G401 (cell line): ENCODE data around the gene SLC9A6. TPM values are rescaled to one million over a fixed set of nuclear protein-coding genes. Genes with fewer than 3 reads are reported as not detected.
"Not testable (repeated sequence)": the region's sequence is repeated elsewhere in the genome, so short reads cannot be mapped to it uniquely, and the experiment has no call there.

Source experiments
- DNase-seq: peaks from one replicate; pipeline ENCODE4 v3.0.0-alpha.2; 2015; ENCODE audit warnings: low spot score
- in situ Hi-C: cut with HindIII; loops from 2 replicates; pipeline ENCODE4 v1.10.0; 2016; ENCODE audit warnings: low sequenced_read_pairs, mixed read lengths
- total RNA-seq: library from RNA; depleted of rRNA; stranded (reverse); fragments of >200 nt; shearing (Covaris generic); gene quantifications from 2 replicates; pipeline ENCODE4 v1.2.3, GENCODE V29; 2014; rRNA removed

The SLC9A6 gene
- total RNA-seq, 1 experiment from 2014 or later: 6.4 TPM

- no peak for DNase-seq
- in situ Hi-C loops: no loop called here
Observed at GRCh38 chrX:136055651-136056221, 70.5 kb downstream of the SLC9A6 start.

- no peak for DNase-seq
- in situ Hi-C loops: no loop called here
Observed at GRCh38 chrX:136057567-136057966, 72.3 kb downstream of the SLC9A6 start.

- no peak for DNase-seq
- in situ Hi-C loops: no loop called here
Observed at GRCh38 chrX:136059350-136059749, 74.1 kb downstream of the SLC9A6 start.

DNA sequence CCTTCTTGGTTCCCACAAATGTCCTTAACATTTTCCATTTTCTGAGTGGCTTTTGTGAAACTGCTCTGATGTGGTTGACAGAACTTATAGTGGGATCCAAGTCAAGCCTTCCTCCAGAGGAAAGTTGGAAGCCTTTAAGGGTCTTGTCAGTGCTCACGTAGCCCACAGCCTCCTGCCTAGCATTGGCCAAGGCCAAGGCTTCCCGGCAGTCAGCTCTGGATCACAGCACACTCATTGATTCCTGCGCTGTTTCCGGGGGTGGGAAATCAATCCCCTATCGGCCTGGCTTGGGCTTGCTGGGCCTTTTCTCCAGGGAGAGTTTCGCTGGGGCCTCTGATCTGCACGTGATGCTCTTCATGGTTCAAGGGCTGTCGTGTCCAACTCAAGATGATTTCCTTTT, 76.1 kb downstream of the SLC9A6 start:
- in situ Hi-C loops: no loop called here
- no peak for DNase-seq

- in situ Hi-C loops: no loop called here
Observed at GRCh38 chrX:136061696-136062095, 76.5 kb downstream of the SLC9A6 start.

GRCh38 chrX:136063340-136064079, 78.3 kb downstream of the SLC9A6 start:
- in situ Hi-C loops: no loop called here

More at GRCh38 chrX:136061696-136062095, 76.5 kb downstream of the SLC9A6 start:
- no peak for DNase-seq

GRCh38 chrX:136064661-136065043, 79.4 kb downstream of the SLC9A6 start:
- in situ Hi-C loops: no loop called here
- no peak for DNase-seq

More at GRCh38 chrX:136063340-136064079, 78.3 kb downstream of the SLC9A6 start:
- no peak for DNase-seq

- in situ Hi-C loops: no loop called here
- no peak for DNase-seq
Observed at GRCh38 chrX:136065044-136065671, 79.9 kb downstream of the SLC9A6 start.

- DNase-seq: no peak
- in situ Hi-C loops: no loop called here
Observed at GRCh38 chrX:136067097-136067496, 81.9 kb downstream of the SLC9A6 start.

- DNase-seq: peak; percentile 1
- in situ Hi-C loops: no loop called here
Observed at GRCh38 chrX:136067966-136068365, 82.7 kb downstream of the SLC9A6 start.

DNA sequence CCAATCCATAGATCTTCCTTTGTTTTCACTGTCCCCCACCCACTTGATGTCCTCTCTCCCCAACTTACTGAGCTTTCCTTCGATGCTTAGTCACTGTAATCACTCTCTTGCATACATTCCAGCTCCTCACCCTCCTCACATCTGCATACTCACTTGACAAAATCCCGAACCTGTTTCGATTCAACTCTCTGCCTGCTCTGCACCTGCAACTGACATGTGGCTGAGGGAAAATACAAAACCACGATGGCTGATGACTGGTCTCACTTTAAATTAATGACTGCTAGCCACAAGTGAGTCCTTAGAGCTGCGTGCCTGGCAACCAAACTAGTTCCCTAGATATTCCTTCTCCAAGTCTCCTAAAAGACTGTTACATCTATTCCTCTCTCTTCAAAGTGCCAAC, 91.7 kb downstream of the SLC9A6 start:
- DNase-seq: no peak
- in situ Hi-C loops: no loop called here

DNA sequence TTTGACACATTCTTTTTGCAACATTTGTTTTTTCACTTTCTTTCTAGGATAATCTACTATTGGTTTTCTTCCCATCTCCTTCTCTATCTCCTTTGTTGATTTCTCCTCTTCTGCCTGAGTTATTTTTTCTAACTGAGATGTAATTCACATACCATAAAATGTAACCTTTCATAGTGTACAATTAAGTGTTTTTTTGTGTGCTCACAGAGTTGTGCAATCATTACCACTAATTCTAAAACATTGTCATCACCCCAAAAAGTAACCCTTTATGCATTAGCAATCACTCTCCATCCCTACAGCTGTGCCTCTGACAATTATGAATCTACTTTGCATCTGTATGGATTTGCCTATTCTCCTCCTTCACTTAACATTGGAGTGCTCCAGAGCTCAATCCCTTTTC, 95.5 kb downstream of the SLC9A6 start:
- DNase-seq: no peak
- in situ Hi-C loops: no loop called here

DNA sequence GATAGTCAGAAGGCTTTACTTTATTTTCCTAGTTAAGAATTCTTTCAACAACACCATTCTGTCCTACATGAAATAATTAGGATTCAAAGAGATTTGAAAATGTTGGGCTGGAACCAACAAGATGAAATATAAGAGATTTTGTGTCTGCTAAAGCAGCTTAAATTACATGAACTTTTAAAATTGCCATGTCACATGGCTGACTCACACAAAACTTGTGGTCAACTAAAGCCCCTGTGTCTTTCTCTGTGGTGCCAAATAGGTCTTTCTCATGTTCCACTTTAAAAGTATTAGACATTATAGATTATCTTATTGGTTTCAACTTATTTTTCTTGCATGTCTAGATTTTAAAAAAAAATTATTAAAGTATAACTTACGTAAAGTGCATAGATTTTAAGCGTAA, 101.3 kb downstream of the SLC9A6 start:
- in situ Hi-C loops: no loop called here
- DNase-seq: no peak

DNA sequence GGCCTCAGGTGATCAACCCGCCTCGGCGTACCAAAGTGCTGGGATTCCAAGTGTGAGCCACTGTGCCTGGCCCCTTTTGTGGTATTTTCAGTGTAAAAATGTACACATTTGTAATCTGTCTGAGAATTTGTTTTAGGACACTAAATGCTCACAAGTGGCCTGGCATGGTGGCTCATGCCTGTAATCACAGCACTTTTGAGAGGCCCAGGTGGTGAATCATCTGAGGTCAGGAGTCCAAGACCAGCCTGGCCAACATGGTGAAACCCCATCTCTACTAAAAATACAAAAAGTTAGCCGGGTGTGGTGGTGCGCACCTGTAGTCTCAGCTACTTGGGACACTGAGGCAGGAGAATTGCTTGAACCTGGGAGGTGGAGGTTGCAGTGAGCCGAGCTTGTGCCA, 106.7 kb downstream of the SLC9A6 start:
- DNase-seq: not testable (repeated sequence)

GRCh38 chrX:136094962-136095361, 109.7 kb downstream of the SLC9A6 start:
- no peak for DNase-seq
- in situ Hi-C loops: no loop called here

More for the DNA sequence above, 106.7 kb downstream of the SLC9A6 start:
- in situ Hi-C loops: not testable (repeated sequence)

Other genes with a start within 250 kb of the SLC9A6 start
- gene CT45A3, start 217.2 kb upstream of the SLC9A6 start, total RNA-seq: 1.7 TPM in 1 of 2 replicates, not detected in the other
- gene CT45A5, start 199.9 kb upstream of the SLC9A6 start, total RNA-seq: 0.61 TPM in 1 of 2 replicates, not detected in the other
- not detected in 2 replicates for gene CT45A6, start 182.6 kb upstream of the SLC9A6 start, total RNA-seq
- not detected in 2 replicates for gene CT45A2, start 165.4 kb upstream of the SLC9A6 start, total RNA-seq
- gene CT45A7, start 148.2 kb upstream of the SLC9A6 start, total RNA-seq: not detected in 2 replicates
- gene CT45A8, start 130.9 kb upstream of the SLC9A6 start, total RNA-seq: not detected in 2 replicates
- not detected in 2 replicates for gene CT45A9, start 113.6 kb upstream of the SLC9A6 start, total RNA-seq
- not detected in 2 replicates for gene CT45A10, start 92.0 kb upstream of the SLC9A6 start, total RNA-seq
- gene SAGE1, start 91.7 kb upstream of the SLC9A6 start, total RNA-seq: not detected in 2 replicates
- gene MMGT1, start 11.4 kb upstream of the SLC9A6 start, total RNA-seq: 16.6 and 21.1 TPM in 2 replicates
- gene FHL1, start 162.1 kb downstream of the SLC9A6 start, total RNA-seq: 4.5 and 5.1 TPM in 2 replicates